Dedifferentiated amniotic fluid mesenchymal stem cell (primary cell): ENCODE data around the gene AP2A2.
"Not testable (repeated sequence)": the region's sequence is repeated elsewhere in the genome, so short reads cannot be mapped to it uniquely, and the experiment has no call there.

ENCODE experiments used
- DNase-seq: peaks from one replicate; pipeline ENCODE4 v3.0.0-alpha.2; 2016; ENCODE audit errors: extremely low spot score

The AP2A2 gene

GRCh38 chr11:975376-975775, 49.7 kb downstream of the AP2A2 start:
- not testable (repeated sequence) for DNase-seq

- DNase-seq: no peak
Measured at GRCh38 chr11:975827-976226, 50.2 kb downstream of the AP2A2 start.

DNA sequence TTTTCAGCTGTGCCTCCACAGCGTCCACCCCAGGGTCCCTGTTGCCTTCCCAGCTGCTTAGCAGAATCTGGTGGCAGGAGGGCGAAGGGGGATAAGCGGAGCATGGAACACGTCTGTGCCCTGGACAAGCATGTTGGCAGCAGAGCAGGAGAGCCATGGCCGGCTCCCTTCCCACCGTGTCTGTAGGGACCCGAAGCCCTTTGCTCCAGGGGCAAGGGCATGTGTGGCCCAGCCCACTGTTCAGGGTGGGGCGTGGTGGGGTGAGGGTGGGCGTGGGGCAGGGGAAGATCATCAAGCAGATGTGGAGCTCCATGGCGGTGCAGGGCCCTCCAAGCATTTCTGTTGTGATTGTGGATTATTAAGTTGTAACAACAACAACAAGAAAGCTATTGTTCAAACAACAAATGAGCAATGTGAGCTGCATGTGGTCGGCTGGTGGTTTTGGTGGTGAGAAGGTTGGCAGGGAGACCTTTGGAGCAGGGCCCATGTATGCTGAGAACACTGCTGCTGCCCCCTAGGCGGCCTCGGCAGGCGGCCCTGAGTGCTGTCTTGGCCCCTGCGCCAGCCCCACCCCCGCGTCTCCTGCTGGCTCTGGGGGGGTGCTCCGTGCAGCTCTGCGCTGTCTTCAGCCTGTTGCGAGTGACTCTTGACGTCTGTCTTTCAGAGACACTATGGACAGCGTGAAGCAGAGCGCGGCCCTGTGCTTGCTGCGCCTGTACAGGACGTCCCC, 50.9 kb downstream of the AP2A2 start:
- DNase-seq: no peak

- DNase-seq: no peak
Measured at GRCh38 chr11:977830-978720, 52.4 kb downstream of the AP2A2 start.

- DNase-seq: no peak
Measured at GRCh38 chr11:978781-979180, 53.1 kb downstream of the AP2A2 start.

GRCh38 chr11:980438-981357, 55.0 kb downstream of the AP2A2 start:
- DNase-seq: no peak

DNA sequence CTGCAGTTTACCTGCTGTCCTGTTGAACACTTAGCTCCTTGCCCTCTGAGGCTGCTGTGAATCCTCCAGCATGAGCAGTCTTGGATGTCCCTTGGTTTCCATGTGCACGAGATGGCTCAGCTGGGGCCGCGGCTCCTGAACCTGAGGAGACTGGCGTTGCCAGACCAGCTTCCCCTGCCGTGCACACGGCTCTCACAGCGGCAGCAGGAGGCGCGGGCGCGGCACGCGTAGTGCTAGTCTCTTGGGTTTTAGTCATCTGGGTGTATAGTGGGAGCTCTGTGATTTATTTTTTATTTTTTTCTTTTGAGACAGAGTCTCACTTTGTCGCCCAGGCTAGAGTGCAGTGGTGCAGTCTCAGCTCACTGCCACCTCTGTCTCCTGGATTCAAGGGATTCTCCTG, 56.1 kb downstream of the AP2A2 start:
- DNase-seq: no peak

DNA sequence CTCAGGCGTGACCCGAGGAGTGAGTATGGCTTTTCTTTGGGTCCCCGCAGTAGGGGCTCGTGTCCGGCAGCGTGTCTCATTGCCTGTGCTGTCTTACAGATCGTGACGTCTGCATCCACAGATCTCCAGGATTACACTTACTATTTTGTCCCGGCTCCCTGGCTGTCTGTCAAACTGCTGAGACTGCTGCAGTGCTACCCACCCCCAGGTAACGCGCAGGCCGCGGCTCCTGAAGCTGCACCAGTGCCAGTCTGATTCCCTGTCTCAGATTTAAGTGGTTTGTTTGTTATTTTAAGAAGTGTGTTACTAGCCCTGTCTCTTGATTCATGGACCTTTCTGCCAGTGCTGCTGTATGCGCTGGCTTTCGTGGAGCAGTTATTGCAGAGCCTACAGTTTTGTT, 58.9 kb downstream of the AP2A2 start:
- DNase-seq: no peak

- DNase-seq: no peak
Measured at GRCh38 chr11:985406-985805, 59.7 kb downstream of the AP2A2 start.

DNA sequence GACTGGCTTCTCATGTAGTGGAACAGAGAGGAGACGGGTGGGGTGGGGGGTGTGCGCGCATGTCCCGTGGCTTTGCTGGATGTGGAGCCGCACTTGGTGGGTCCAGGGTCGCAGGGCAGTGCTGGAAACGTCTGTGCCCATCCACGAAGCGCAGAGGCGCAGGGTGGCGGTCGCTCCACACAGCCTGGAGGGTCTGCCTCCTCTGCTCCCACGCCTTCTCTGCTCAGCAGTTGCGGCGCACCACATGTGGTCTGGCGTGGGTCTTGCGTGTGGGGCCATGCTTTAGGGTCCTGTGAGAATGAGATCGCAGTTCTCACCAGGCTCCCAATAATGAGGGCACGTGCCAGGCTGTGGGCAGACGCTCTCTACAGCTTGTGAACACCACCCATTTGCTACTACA, 60.2 kb downstream of the AP2A2 start:
- DNase-seq: no peak

DNA sequence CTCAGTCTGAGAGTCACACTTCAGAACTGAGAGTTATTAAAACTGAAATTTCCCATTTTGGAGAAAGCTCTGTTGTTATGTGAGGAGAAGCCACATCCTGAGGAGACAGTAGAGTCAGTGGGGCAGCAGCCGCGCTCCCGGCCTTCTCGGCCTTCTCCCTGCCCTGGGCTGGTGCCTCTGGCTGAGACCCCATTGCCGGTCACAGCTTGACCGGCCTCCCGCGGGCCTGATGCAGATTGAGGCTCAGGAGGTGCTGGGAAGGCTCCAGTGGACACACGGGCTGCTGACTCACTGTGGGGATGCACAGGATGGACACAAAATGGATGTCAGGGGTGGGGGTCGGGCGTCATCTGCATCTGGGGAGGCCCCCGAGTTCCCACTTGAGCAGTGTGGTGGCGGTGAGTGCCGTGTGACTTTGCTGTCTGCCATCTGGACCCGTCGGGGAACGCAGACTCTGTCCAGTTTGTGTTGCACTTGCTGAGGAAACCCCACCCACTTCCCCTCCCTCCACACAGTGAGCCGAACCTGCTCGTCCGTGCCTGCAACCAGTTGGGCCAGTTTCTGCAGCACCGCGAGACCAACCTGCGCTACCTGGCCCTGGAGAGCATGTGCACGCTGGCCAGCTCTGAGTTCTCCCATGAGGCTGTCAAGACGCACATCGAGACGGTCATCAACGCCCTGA, 60.7 kb downstream of the AP2A2 start:
- DNase-seq: no peak

DNA sequence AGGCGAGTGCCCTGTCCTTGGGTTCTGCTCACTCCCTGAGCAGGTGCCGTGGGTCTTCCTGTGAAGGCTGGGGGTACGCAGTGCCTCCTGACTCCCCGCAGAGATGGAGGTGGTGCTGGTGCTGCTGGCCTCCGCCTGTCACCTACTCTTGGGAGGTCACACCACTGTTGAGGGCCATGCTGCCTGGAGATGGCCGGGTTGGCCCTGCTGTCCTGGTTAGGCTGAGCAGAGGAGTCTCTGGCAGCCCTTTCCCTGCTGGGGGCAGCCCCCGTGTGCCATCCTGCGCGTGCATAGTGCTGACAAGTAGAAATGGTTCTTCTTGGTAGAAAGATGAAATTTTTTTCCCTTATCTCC, 61.3 kb downstream of the AP2A2 start:
- no peak for DNase-seq

GRCh38 chr11:987671-988070, 62.0 kb downstream of the AP2A2 start:
- DNase-seq: no peak

- DNase-seq: no peak
Measured at GRCh38 chr11:990101-990500, 64.4 kb downstream of the AP2A2 start.

DNA sequence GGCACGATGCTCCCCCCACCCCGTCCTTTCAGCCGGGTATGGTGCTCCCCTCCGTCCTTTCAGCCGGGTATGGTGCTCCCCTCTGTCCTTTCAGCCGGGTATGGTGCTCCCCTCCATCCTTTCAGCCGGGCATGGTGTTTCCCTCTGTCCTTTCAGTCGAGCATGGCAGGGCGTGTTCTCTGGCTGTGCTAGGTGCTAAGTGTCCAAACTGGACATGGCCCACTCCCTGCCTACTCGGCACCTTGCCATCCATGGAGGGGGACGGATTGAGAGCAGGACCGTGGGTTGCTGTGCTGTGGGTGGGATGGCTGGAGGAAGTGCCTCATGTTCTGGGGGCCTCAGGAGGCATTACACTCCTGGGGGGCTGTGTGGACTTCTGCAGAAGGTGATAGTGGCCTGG, 65.4 kb downstream of the AP2A2 start:
- no peak for DNase-seq

- no peak for DNase-seq
Measured at GRCh38 chr11:991711-992307, 66.1 kb downstream of the AP2A2 start.

- no peak for DNase-seq
Measured at GRCh38 chr11:992577-992976, 66.9 kb downstream of the AP2A2 start.

DNA sequence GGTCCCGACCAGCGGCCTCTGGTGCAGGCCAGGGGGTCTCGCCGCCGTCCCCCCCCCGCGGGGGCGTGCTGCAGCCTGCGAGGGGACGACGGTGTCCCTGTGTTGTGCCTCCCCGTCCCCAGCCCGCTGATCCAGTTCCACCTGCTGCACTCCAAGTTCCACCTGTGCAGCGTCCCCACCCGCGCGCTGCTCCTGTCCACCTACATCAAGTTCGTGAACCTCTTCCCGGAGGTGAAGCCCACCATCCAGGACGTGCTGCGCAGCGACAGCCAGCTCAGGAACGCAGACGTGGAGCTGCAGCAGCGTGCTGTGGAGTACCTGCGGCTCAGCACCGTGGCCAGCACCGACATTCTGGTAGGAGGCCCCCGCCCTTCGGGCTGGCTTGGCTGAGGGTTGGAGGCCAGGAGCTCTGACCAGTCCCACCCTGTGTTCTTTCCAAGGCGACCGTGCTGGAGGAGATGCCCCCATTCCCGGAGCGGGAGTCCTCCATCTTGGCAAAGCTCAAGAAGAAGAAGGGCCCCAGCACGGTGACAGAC, 68.0 kb downstream of the AP2A2 start:
- DNase-seq: no peak

DNA sequence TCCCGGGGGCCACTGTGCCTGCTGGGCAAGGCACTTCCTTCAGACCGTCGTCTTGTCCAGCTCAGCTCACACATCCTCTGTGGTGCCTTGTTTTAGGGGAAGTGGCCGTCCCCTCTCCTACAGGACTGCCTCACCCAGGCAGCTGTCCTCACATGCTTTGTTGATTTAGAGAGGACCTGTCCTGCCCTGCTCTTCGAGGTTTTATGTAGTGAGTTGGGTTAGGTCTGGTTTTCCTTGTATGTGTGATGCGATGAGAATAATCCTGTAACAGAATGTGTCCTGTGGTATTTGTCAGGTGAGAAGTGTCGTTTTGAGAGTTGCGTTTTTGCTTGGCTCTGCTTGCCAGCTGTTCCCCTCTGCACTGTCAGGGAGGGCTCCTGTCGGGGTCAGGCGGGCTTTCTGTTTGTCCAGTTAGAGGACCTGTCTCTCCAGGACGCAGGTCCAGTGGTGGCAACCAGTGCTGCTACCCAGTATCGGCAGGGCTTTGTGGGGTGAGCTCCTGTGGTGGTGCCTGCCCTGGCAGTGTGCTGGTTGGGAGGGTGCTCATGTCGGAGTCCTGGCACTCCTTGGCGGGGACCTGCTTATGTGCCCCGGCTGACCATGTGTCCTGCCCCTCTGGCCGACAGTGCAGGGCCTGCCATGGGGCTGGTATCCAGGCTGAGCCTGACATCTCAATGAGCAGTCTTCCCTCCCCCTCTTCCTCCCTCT, 69.5 kb downstream of the AP2A2 start:
- DNase-seq: no peak

DNA sequence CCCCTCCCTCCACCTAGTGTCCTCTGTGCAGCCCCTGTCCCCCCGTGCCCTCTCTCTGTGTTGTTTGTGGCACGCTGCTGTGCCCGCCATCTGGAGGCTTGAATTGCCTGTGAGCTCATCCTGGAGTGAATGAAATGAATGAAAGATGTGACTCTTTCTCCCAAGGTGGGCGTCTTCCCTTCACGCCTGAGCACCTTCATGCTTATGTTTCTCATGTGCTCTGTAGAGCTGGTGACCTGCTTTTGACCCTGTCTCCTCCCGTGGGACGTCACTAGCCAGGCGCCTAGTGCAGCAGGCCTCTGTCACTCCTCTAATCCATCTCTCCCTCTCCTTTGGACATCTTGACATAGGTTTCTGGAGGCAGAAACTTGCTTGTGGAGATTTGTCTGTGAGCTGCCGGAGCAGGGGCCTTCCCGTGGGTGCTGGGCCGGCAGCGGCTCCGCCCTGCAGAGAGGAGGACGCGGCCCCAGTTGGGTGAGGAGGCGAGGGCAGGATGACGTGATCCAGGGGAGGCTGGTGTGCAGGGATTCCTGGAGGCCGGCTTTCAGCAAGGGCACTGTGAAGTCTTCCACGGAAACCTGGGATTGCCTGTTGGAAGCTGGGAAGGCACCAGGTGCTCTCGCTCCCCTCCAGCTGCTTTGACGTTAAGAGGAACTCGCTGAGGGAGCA, 70.2 kb downstream of the AP2A2 start:
- no peak for DNase-seq
